Ascending aorta (tissue), 2 donors: Measurements from ENCODE around the gene NELL1. TPM values are rescaled to one million over a fixed set of nuclear protein-coding genes. Genes with fewer than 3 reads are reported as not detected.

Experiments
- DNase-seq, 2 donors: peaks; one replicate each; pipeline ENCODE4 v3.0.0-alpha.2; 2019; ENCODE audit warnings: low spot score in 2 of 2
- H3K27ac ChIP-seq, 2 donors: fragments of 200-600 bp; sonication (generic); one replicate each; pipeline ENCODE4 v1.5.1; 2016 to 2017; ENCODE audit warnings: mild to moderate bottlenecking in 1 of 2
- H3K27me3 ChIP-seq: fragments of 200-600 bp; sonication (generic); one replicate; pipeline ENCODE4 v1.5.1; 2017
- H3K36me3 ChIP-seq, 2 donors: fragments of 200-600 bp; sonication (generic); one replicate each; pipeline ENCODE4 v1.5.1; 2016
- H3K4me1 ChIP-seq, 2 donors: fragments of 200-600 bp; sonication (generic); one replicate each; pipeline ENCODE4 v1.5.1; 2016 to 2017; ENCODE audit warnings: mild to moderate bottlenecking in 1 of 2
- H3K4me3 ChIP-seq, 2 donors: fragments of 200-600 bp; sonication (generic); one replicate each; pipeline ENCODE4 v1.5.1; 2016 to 2017; ENCODE audit warnings: mild to moderate bottlenecking in 1 of 2
- H3K9me3 ChIP-seq, 2 donors: fragments of 200-600 bp; sonication (generic); one replicate each; pipeline ENCODE4 v1.5.1; 2016
- intact Hi-C: fragments of 100-400 bp; cut with DNase I; formaldehyde crosslinking; loops from one replicate; pipeline ENCODE4 v1.15.1; 2023
- total RNA-seq: library from RNA; depleted of rRNA; stranded (reverse); fragments of >200 nt; gene quantifications from one replicate; pipeline ENCODE4 v1.1.0, GENCODE V29; 2016
- TF ChIP-seq, protein P1 (sequence below), 3 experiments: fragments of 200-600 bp in 2 of 3; fragments of 450-650 bp in 1 of 3; sonication (generic) in 2 of 3; IDR thresholded peaks; one replicate each; pipeline ENCODE4 v1.5.1; 2016 to 2019; ENCODE audit warnings: antibody characterized with exemption in 3 of 3, mild to moderate bottlenecking in 1 of 3, moderate library complexity in 1 of 3

The NELL1 gene
- total RNA-seq, 1 donor from 2014 or later = not detected

DNA sequence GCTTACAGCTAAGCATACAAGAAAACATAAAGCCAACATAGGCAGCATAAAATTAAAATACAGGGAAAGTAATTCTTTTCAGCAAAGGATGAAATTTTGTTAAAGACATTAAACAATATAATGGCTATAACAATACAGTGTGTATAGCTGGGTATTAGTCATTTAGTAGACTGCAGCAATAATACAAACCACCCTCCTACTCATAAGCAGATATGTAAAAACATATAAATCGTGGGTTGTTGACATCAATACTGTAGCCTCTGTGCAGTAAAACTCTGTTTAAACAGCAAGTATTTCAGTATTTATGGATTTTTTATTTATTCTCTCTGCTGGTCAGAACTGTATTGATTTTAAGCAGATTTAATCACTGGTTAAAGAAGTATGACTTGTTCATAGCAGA lies 884.4 kb downstream of the NELL1 start:
- no peak for DNase-seq
- H3K4me3 ChIP-seq = no peak overlapping the region
- H3K4me1 ChIP-seq = no peaks in the 10 kb centered on the region
- H3K27ac ChIP-seq = no peak overlapping the region
- TF ChIP-seq, protein P1, sequence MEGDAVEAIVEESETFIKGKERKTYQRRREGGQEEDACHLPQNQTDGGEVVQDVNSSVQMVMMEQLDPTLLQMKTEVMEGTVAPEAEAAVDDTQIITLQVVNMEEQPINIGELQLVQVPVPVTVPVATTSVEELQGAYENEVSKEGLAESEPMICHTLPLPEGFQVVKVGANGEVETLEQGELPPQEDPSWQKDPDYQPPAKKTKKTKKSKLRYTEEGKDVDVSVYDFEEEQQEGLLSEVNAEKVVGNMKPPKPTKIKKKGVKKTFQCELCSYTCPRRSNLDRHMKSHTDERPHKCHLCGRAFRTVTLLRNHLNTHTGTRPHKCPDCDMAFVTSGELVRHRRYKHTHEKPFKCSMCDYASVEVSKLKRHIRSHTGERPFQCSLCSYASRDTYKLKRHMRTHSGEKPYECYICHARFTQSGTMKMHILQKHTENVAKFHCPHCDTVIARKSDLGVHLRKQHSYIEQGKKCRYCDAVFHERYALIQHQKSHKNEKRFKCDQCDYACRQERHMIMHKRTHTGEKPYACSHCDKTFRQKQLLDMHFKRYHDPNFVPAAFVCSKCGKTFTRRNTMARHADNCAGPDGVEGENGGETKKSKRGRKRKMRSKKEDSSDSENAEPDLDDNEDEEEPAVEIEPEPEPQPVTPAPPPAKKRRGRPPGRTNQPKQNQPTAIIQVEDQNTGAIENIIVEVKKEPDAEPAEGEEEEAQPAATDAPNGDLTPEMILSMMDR (IDR thresholded peaks at IDR 0.05) = no peak
- H3K9me3 ChIP-seq = no peaks in the 10 kb centered on the region
- H3K36me3 ChIP-seq = no peaks in the 10 kb centered on the region
- intact Hi-C loops = no loop called here
- no peaks in the 10 kb centered on the region for H3K27me3 ChIP-seq

DNA sequence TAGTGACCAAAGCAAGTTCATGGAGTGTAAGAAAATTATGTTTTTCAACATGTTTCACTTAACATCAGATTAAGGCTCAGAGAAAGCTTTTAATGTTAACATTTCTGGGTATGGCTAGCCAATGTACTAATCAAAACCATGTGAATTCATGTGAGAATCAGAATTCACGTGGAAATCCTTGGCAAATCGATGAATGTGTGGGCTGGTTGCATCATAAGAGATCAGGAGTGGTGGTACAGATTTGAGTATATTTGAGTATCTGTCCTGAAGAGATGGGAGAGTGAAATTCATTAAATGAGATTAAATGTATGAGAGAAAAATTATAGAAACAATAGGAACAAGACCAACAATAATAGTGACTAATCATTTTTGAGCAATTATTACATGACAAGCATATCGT lies 884.9 kb downstream of the NELL1 start:
- TF ChIP-seq, protein P1 (IDR thresholded peaks at IDR 0.05) = no peak
- no peak for DNase-seq
- intact Hi-C loops = no loop called here
- H3K27ac ChIP-seq = no peak overlapping the region
- no peaks in the 10 kb centered on the region for H3K4me1 ChIP-seq
- H3K27me3 ChIP-seq = no peaks in the 10 kb centered on the region
- H3K4me3 ChIP-seq = no peak overlapping the region
- no peaks in the 10 kb centered on the region for H3K9me3 ChIP-seq
- no peaks in the 10 kb centered on the region for H3K36me3 ChIP-seq

DNA sequence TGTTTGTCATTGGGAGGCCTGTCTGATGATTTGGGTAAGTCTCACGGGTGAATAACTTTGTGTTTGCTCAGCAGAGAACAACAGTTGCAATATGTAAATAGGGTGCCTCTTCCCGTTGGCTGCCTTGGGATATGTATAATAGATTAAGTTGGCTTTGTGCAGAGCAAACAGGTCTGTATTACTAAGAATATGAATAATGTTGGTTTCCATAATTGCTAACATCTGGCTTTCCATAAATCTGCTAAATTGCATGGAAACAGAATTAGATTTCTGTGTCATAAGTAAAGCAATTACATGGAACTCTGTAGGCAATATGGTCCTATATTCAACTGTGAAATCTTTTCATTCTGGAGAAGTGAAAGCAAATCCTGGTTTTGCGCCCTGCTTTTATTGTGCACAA lies 887.5 kb downstream of the NELL1 start:
- no peak overlapping the region for H3K4me3 ChIP-seq
- no peak for DNase-seq
- H3K27me3 ChIP-seq = no peaks in the 10 kb centered on the region
- no peak overlapping the region for H3K27ac ChIP-seq
- intact Hi-C loops = no loop called here
- no peaks in the 10 kb centered on the region for H3K9me3 ChIP-seq
- no peaks in the 10 kb centered on the region for H3K4me1 ChIP-seq
- no peaks in the 10 kb centered on the region for H3K36me3 ChIP-seq
- TF ChIP-seq, protein P1 (IDR thresholded peaks at IDR 0.05) = no peak

DNA sequence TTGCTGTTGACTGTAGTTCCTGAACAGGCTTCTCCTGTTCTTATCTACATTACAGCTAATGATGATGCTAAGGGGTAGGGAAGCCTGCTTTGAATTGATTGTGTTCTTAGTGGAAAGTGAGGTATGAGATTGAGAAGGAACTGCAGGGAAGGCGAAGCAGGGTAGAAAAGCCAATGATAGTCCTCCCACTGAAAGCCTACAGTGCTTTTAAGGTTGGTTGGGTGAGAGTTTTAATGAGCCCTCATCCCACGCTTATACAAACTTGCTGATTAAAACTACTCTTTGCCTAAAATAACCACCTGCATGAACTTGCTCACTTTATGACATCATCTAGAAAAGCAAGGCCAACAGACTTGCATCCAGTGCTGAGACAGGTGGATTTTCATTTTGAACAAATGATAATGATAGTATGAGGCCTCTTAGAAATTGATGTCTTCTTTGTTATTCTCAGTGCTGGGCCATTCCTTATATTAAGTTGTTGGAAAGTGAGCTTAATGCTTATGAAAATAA lies 891.1 kb downstream of the NELL1 start:
- intact Hi-C loops = no loop called here

DNA sequence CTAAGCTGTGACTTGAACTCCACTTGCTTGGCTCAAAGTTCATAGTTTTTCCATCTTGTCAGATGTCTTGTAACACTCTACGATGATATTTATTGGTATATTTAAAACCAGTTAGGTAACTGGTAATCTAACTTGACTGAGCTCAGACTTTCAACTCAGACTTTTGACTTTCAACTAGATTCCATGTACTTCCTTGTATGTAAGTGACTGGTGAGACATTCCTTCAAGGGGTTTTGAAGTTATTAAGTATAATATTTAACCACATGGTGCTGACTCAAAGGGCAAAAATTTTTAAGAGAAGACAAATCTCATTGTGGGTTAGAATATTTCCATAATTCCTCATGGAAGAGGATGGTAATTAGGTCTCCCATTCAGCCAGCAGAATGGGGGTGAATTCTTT lies 892.2 kb downstream of the NELL1 start:
- H3K27ac ChIP-seq = no peak overlapping the region
- no peaks in the 10 kb centered on the region for H3K9me3 ChIP-seq
- no peaks in the 10 kb centered on the region for H3K36me3 ChIP-seq
- H3K4me3 ChIP-seq = no peak overlapping the region
- no peaks in the 10 kb centered on the region for H3K27me3 ChIP-seq
- intact Hi-C loops = no loop called here
- DNase-seq = no peak
- TF ChIP-seq, protein P1 (IDR thresholded peaks at IDR 0.05) = no peak
- no peaks in the 10 kb centered on the region for H3K4me1 ChIP-seq

More for the DNA sequence above, 891.1 kb downstream of the NELL1 start:
- Histone ChIP-seq H3K4me3 (no peak overlapping the region), H3K4me1 (no peaks in the 10 kb centered on the region), H3K36me3 (no peaks in the 10 kb centered on the region), H3K27me3 (no peaks in the 10 kb centered on the region), H3K9me3 (no peaks in the 10 kb centered on the region), H3K27ac (no peak overlapping the region)
- TF ChIP-seq, protein P1 (IDR thresholded peaks at IDR 0.05) = no peak
- no peak for DNase-seq

DNA sequence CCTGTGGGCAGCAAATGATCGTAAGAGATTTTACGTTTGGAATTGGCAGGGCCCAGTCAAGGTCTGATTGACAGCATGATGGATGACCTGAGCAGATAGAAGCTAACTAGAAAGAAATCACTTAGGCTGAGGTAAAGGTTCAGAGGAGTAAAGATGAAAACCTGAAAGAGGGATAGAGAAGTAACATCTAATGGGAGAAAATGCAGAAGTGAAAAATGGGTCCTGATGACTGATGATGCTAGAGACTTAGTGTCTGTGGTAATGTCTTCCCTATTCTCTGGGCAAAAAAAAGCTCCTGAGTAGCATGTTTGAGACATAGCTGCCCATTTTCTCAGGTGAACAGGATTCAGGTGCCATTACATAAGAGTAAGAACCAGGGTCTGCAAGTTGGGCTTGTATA lies 894.7 kb downstream of the NELL1 start:
- intact Hi-C loops = no loop called here
- Histone ChIP-seq H3K27me3 (no peaks in the 10 kb centered on the region), H3K4me1 (no peaks in the 10 kb centered on the region), H3K27ac (no peak overlapping the region), H3K36me3 (no peaks in the 10 kb centered on the region), H3K4me3 (no peak overlapping the region), H3K9me3 (no peaks in the 10 kb centered on the region)
- TF ChIP-seq, protein P1 (IDR thresholded peaks at IDR 0.05) = no peak
- DNase-seq = no peak
